Mesothelial cell of epicardium (in vitro differentiated cells): Measurements from ENCODE around the gene BOD1L1. TPM values are rescaled to one million over a fixed set of nuclear protein-coding genes. Genes with fewer than 3 reads are reported as not detected.
"Not testable (repeated sequence)": the region's sequence is repeated elsewhere in the genome, so short reads cannot be mapped to it uniquely, and the experiment has no call there.

Experiments
- DNase-seq, 2 experiments: peaks; one replicate each; pipeline ENCODE4 v3.0.0; 2021; ENCODE audit warnings: low spot score in 2 of 2; ENCODE audit not compliant: unreplicated experiment in 2 of 2
- H3K27ac Mint-ChIP-seq: 2 replicates; pipeline ENCODE4 v1.8.0; 2021; ENCODE audit warnings: mixed read lengths
- H3K27me3 Mint-ChIP-seq: 2 replicates; pipeline ENCODE4 v1.8.0; 2021; ENCODE audit warnings: low read depth, mixed read lengths
- H3K36me3 Mint-ChIP-seq: 2 replicates; pipeline ENCODE4 v1.8.0; 2021; ENCODE audit warnings: mixed read lengths
- H3K4me1 Mint-ChIP-seq: 2 replicates; pipeline ENCODE4 v1.8.0; 2021; ENCODE audit warnings: mixed read lengths
- H3K4me3 Mint-ChIP-seq: 2 replicates; pipeline ENCODE4 v1.8.0; 2021; ENCODE audit warnings: mild to moderate bottlenecking, moderate library complexity, mixed read lengths
- H3K9me3 Mint-ChIP-seq: 2 replicates; pipeline ENCODE4 v1.8.0; 2021; ENCODE audit warnings: mixed read lengths
- total RNA-seq: library from RNA; stranded (reverse); gene quantifications from 3 replicates; pipeline ENCODE4 v1.2.1, GENCODE V29; 2021
- TF ChIP-seq, protein P1 (sequence below): fragments of 200-600 bp; sonication (generic); IDR thresholded peaks from one replicate; pipeline ENCODE4 v1.5.0; 2021; ENCODE audit warnings: antibody characterized with exemption; ENCODE audit not compliant: unreplicated experiment

The BOD1L1 gene
- total RNA-seq, 1 donor from 2014 or later: 56.8 TPM

DNA sequence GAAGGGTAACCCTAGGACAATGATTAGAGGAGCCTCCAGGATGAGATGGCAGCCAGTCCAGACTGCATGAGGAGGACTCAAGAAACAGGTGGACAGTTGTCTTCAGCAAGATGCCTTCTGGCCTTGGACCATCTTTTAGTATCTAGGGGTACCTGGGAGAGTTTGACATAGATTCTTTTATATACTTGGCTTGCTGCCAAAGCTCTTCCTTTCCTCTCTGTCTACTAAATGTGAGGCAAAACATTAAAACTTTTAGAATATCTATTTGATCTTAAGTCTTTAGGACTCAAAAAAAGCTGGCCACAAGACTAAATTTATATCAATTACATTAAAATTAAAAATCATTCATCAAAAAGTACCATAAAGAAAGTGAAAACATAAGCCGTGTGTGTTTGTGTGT, 64.6 kb downstream of the BOD1L1 start:
- no peak overlapping the region for H3K27ac Mint-ChIP-seq
- H3K27me3 Mint-ChIP-seq: no peaks in the 10 kb centered on the region
- H3K4me1 Mint-ChIP-seq: peaks cover 4% of the 10 kb centered on the region
- TF ChIP-seq, protein P1, sequence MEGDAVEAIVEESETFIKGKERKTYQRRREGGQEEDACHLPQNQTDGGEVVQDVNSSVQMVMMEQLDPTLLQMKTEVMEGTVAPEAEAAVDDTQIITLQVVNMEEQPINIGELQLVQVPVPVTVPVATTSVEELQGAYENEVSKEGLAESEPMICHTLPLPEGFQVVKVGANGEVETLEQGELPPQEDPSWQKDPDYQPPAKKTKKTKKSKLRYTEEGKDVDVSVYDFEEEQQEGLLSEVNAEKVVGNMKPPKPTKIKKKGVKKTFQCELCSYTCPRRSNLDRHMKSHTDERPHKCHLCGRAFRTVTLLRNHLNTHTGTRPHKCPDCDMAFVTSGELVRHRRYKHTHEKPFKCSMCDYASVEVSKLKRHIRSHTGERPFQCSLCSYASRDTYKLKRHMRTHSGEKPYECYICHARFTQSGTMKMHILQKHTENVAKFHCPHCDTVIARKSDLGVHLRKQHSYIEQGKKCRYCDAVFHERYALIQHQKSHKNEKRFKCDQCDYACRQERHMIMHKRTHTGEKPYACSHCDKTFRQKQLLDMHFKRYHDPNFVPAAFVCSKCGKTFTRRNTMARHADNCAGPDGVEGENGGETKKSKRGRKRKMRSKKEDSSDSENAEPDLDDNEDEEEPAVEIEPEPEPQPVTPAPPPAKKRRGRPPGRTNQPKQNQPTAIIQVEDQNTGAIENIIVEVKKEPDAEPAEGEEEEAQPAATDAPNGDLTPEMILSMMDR: no peak
- no peak for DNase-seq
- H3K36me3 Mint-ChIP-seq: peaks cover under 1% of the 10 kb centered on the region
- no peaks in the 10 kb centered on the region for H3K9me3 Mint-ChIP-seq
- no peak overlapping the region for H3K4me3 Mint-ChIP-seq

DNA sequence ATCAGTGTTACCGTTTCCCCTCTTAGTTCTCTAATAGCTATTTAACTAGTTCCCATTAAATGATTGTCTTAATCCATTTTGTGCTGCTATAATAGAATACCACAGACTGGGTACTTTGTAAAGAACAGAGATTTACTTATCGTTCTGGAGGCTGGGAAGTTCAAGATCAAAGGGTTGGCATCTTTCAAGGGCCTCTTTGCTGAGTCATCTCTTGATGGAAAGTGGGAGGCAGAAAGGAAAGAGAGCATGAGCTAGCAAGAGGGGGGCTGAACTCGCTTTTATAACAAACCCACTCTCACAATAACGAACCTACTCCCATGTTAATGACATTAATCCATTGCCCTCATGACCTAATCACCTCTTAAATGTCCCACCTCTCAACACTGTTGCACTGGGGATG, 65.9 kb downstream of the BOD1L1 start:
- Mint-ChIP-seq H3K36me3 (no peaks in the 10 kb centered on the region), H3K4me1 (peaks cover 4% of the 10 kb centered on the region), H3K4me3 (no peak overlapping the region), H3K27ac (no peak overlapping the region), H3K27me3 (no peaks in the 10 kb centered on the region), H3K9me3 (no peaks in the 10 kb centered on the region)
- TF ChIP-seq, protein P1: no peak
- DNase-seq: no peak

DNA sequence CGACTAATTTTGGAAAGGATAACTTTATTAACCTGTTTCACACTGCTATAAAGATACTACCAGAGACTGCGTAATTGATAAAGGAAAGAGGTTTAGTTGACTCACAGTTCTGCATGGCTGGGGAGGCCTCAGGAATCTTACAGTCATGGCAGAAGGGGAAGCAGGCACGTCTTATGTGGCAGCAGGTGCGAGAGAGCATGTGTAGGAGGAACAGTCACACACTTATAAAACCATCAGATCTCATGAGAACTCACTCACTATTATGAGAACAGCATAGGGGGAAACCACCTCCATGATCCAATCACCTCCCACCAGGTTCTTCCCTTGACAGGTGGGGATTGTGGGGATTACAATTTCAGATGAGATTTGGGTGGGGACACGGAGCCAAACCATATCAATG, 67.4 kb downstream of the BOD1L1 start:
- H3K9me3 Mint-ChIP-seq, H3K27me3 Mint-ChIP-seq, H3K27ac Mint-ChIP-seq, DNase-seq, H3K4me1 Mint-ChIP-seq, H3K4me3 Mint-ChIP-seq, H3K36me3 Mint-ChIP-seq: not testable (repeated sequence)

DNA sequence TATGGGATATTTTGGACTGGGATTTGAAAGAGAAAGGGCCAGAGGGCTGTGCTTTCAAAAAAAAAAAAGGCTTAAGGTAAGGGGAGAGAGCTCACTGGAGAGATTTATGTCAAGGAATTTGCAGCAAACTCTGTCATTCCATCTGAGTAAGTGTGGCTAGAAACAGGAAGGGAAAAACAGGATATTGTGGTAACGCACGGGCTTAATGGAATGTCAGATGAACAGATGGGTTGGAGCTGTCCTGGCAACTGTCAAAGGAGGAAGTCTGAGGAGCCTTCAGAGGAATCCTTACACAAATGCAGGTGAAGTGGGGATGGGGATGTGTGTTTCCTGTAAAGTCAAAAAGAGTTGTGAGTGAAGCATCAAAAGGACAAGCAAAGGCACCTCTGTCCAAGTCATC, 68.1 kb downstream of the BOD1L1 start:
- no peak overlapping the region for H3K4me3 Mint-ChIP-seq
- H3K36me3 Mint-ChIP-seq: no peaks in the 10 kb centered on the region
- no peak overlapping the region for H3K27ac Mint-ChIP-seq
- peaks cover 1% of the 10 kb centered on the region for H3K27me3 Mint-ChIP-seq
- DNase-seq: no peak
- TF ChIP-seq, protein P1: no peak
- H3K9me3 Mint-ChIP-seq: no peaks in the 10 kb centered on the region
- peaks cover 4% of the 10 kb centered on the region for H3K4me1 Mint-ChIP-seq

DNA sequence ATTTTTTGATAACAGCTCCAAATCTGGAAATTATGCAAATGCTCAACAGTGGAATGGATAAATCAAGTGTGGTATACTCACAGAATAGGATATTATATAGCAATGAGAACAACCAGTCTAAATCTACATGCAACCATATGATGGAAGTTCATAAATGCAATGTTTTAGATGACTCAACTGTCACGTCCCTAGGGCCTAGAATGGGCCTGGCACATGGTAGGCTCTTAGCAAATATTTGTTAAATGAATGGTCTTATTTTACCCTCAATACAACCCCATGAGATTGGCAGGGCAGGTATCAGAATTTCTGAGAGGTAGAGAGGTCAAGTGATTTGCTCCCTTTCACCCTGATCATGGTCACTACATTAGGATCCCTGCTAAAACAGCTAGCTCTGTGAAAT, 68.6 kb downstream of the BOD1L1 start:
- Mint-ChIP-seq H3K36me3 (no peaks in the 10 kb centered on the region), H3K4me3 (no peak overlapping the region), H3K27ac (no peak overlapping the region), H3K4me1 (peaks cover 4% of the 10 kb centered on the region), H3K9me3 (no peaks in the 10 kb centered on the region), H3K27me3 (peaks cover 4% of the 10 kb centered on the region)
- DNase-seq: no peak
- TF ChIP-seq, protein P1: no peak

DNA sequence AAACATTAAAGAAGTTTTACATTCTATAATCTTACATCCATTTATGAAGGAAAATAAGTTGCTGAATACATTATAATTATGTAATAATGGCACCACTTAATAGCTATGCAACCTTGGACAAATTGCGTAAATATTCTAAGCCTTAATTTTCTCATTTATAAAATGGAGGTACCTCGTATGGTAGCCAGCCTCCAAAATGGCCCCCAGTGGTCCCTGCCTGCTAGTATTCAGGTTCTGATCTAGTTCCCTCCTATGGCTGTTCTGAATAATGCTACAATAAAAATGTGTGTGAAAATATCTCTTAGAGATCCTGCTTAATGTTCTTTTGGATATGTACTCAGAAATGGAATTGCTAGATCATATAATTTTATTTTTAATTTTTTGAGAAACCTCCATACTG, 72.2 kb downstream of the BOD1L1 start:
- Mint-ChIP-seq H3K27me3 (peaks cover 36% of the 10 kb centered on the region), H3K4me1 (peaks cover 4% of the 10 kb centered on the region), H3K36me3 (no peaks in the 10 kb centered on the region), H3K4me3 (no peak overlapping the region), H3K9me3 (peaks cover 14% of the 10 kb centered on the region), H3K27ac (no peak overlapping the region)
- TF ChIP-seq, protein P1: no peak
- DNase-seq: no peak
